IMR-90 (cell line): Measurements from ENCODE around the gene PLXNA4. TPM values are rescaled to one million over a fixed set of nuclear protein-coding genes. Genes with fewer than 3 reads are reported as not detected.

Experiments
- ATAC-seq: fragments of 200-7000 bp; cut with Tn5 transposase; 2 replicates; pipeline ENCODE4 v1.9.1; 2020; ENCODE audit warnings: low read depth, mild to moderate bottlenecking, moderate library complexity
- BruUV-seq: library from RNA; stranded (reverse); fragments of 400-500 nt; replicated peaks from 2 replicates; lab custom pipeline; 2021; lab: Mats Ljungman, UMichigan
- CTCF ChIA-PET: fragments of 300-600 bp; formaldehyde crosslinking; extraction: SDS; loops from one replicate; lab custom pipeline; 2021; ENCODE audit warnings: antibody characterized with exemption; lab: Yijun Ruan, JAX
- POLR2A ChIA-PET: fragments of 300-600 bp; sonication (Branson Sonifier 250); formaldehyde crosslinking; loops from one replicate; lab custom pipeline; 2022; ENCODE audit warnings: antibody characterized with exemption; ENCODE audit not compliant: unreplicated experiment; lab: Charles Lee
- DNase-seq: peaks from one replicate; pipeline ENCODE4 v3.0.0; 2013
- H2AFZ ChIP-seq: replicated peaks from 2 replicates; pipeline ENCODE3; 2013; ENCODE audit warnings: low read length, mild to moderate bottlenecking; ENCODE audit not compliant: poor library complexity
- H2AK5ac ChIP-seq: 2 replicates; pipeline ENCODE4 v1.6.1; 2013; ENCODE audit warnings: low read depth, low read length, inconsistent platforms
- H2AK9ac ChIP-seq: replicated peaks from 2 replicates; pipeline ENCODE3; 2013; ENCODE audit warnings: mild to moderate bottlenecking, low read depth, low read length, moderate library complexity; ENCODE audit not compliant: poor library complexity
- H2BK120ac ChIP-seq: 2 replicates; pipeline ENCODE4 v1.6.1; 2013; ENCODE audit warnings: low read depth, low read length, inconsistent platforms
- H2BK15ac ChIP-seq: 3 replicates; pipeline ENCODE4 v1.6.1; 2013; ENCODE audit warnings: low read depth, low read length, inconsistent platforms
- H2BK20ac ChIP-seq: 2 replicates; pipeline ENCODE4 v1.6.1; 2013; ENCODE audit warnings: low read depth, mild to moderate bottlenecking, inconsistent platforms, low read length, moderate library complexity
- H2BK5ac ChIP-seq: 2 replicates; pipeline ENCODE4 v1.6.1; 2013; ENCODE audit warnings: mild to moderate bottlenecking, low read depth, low read length, inconsistent platforms; ENCODE audit not compliant: poor library complexity, severe bottlenecking
- H3K14ac ChIP-seq: replicated peaks from 2 replicates; pipeline ENCODE4 v1.6.1; 2013; ENCODE audit warnings: low read depth, low read length, inconsistent platforms
- H3K18ac ChIP-seq: 2 replicates; pipeline ENCODE4 v1.6.1; 2013; ENCODE audit warnings: low read depth, low read length, control low read depth
- H3K23ac ChIP-seq: 2 replicates; pipeline ENCODE4 v1.6.1; 2013; ENCODE audit warnings: low read depth, low read length, inconsistent platforms
- H3K27ac ChIP-seq: 2 replicates; pipeline ENCODE4 v1.5.1; 2013; ENCODE audit warnings: mild to moderate bottlenecking, control low read depth, low read length; ENCODE audit not compliant: insufficient read depth
- H3K27me3 ChIP-seq: 2 replicates; pipeline ENCODE4 v1.6.1; 2013; ENCODE audit warnings: low read length; ENCODE audit not compliant: control insufficient read depth, insufficient read depth
- H3K36me3 ChIP-seq: 2 replicates; pipeline ENCODE4 v1.6.1; 2013; ENCODE audit warnings: low read length, mixed read lengths; ENCODE audit not compliant: control insufficient read depth, insufficient read depth
- H3K4ac ChIP-seq: 2 replicates; pipeline ENCODE4 v1.6.1; 2013; ENCODE audit warnings: low read depth, low read length, inconsistent platforms
- H3K4me1 ChIP-seq: 2 replicates; pipeline ENCODE4 v1.6.1; 2013; ENCODE audit warnings: low read length, mixed read lengths; ENCODE audit not compliant: control insufficient read depth, insufficient read depth
- H3K4me2 ChIP-seq: 2 replicates; pipeline ENCODE4 v1.6.1; 2013; ENCODE audit warnings: low read depth, mild to moderate bottlenecking, control low read depth, low read length, moderate library complexity
- H3K4me3 ChIP-seq: 2 replicates; pipeline ENCODE4 v1.5.1; 2013; ENCODE audit warnings: low read depth, mild to moderate bottlenecking, control low read depth, low read length, moderate library complexity; ENCODE audit not compliant: insufficient read depth
- H3K56ac ChIP-seq: 2 replicates; pipeline ENCODE4 v1.6.1; 2013; ENCODE audit warnings: low read length, inconsistent platforms; ENCODE audit not compliant: insufficient read depth; ENCODE audit errors: extremely low read depth
- H3K79me1 ChIP-seq, 2 experiments: 2 replicates each; pipeline ENCODE4 v1.6.1; 2013; ENCODE audit warnings: low read length in 2 of 2, inconsistent platforms in 1 of 2, low read depth in 1 of 2
- H3K9ac ChIP-seq: 2 replicates; pipeline ENCODE4 v1.6.1; 2013; ENCODE audit warnings: low read depth, low read length, control low read depth
- H3K9me1 ChIP-seq: 2 replicates; pipeline ENCODE4 v1.6.1; 2013; ENCODE audit warnings: low read length, inconsistent platforms; ENCODE audit not compliant: insufficient read depth
- H3K9me3 ChIP-seq: 2 replicates; pipeline ENCODE4 v1.6.1; 2013; ENCODE audit warnings: low read length; ENCODE audit not compliant: control insufficient read depth, insufficient read depth
- H4K20me1 ChIP-seq: 2 replicates; pipeline ENCODE4 v1.6.1; 2013; ENCODE audit warnings: low read length, inconsistent platforms; ENCODE audit not compliant: insufficient read depth
- H4K5ac ChIP-seq: 2 replicates; pipeline ENCODE4 v1.6.1; 2013; ENCODE audit warnings: mild to moderate bottlenecking, low read depth, low read length, control low read depth
- H4K8ac ChIP-seq, 2 experiments: 2 replicates each; pipeline ENCODE4 v1.6.1; 2013; ENCODE audit warnings: low read depth in 2 of 2, low read length in 2 of 2, control low read depth in 1 of 2, inconsistent platforms in 1 of 2
- H4K91ac ChIP-seq: 2 replicates; pipeline ENCODE4 v1.6.1; 2013; ENCODE audit warnings: low read depth, low read length, inconsistent platforms; ENCODE audit not compliant: insufficient read depth
- BHLHE40 ChIP-seq: fragments of 150-350 bp; IDR thresholded peaks from 2 replicates; pipeline ENCODE4 v1.6.1; 2016; ENCODE audit warnings: mild to moderate bottlenecking, low read depth, low read length
- CEBPB ChIP-seq: IDR thresholded peaks from 2 replicates; pipeline ENCODE4 v1.6.1; 2012; ENCODE audit warnings: low read depth, low read length, improper control_type of control experiment
- FOS ChIP-seq: fragments of 150-350 bp; IDR thresholded peaks from 2 replicates; pipeline ENCODE4 v1.6.1; 2016; ENCODE audit warnings: low read depth, low read length
- MAZ ChIP-seq: IDR thresholded peaks from 2 replicates; pipeline ENCODE4 v1.6.1; 2012; ENCODE audit warnings: low read depth, mild to moderate bottlenecking, low read length, improper control_type of control experiment, moderate library complexity, borderline replicate concordance
- MXI1 ChIP-seq: IDR thresholded peaks from 2 replicates; pipeline ENCODE4 v1.6.1; 2012; ENCODE audit warnings: low read depth, mild to moderate bottlenecking, low read length, moderate library complexity, borderline replicate concordance
- POLR2A ChIP-seq: IDR thresholded peaks from 2 replicates; pipeline ENCODE4 v1.6.1; 2012; ENCODE audit warnings: mild to moderate bottlenecking, low read depth, low read length
- RAD21 ChIP-seq: IDR thresholded peaks from 2 replicates; pipeline ENCODE4 v1.6.1; 2012; ENCODE audit warnings: low read length, improper control_type of control experiment
- RCOR1 ChIP-seq: IDR thresholded peaks from 2 replicates; pipeline ENCODE4 v1.6.1; 2012; ENCODE audit warnings: mild to moderate bottlenecking, low read length, improper control_type of control experiment; ENCODE audit not compliant: insufficient replicate concordance
- RFX5 ChIP-seq: IDR thresholded peaks from 2 replicates; pipeline ENCODE4 v1.8.0; 2012; ENCODE audit warnings: low read depth, mild to moderate bottlenecking, low read length, moderate library complexity
- WGBS, 2 experiments: methylation state at CpG; one replicate each; pipeline versions ENCODE4 v1.1.5 to v1.1.7; 2013; ENCODE audit warnings: missing lambda C conversion rate in 2 of 2; ENCODE audit not compliant: insufficient read length in 1 of 2; ENCODE audit errors: extremely low coverage in 2 of 2; 5-methylcytosine and 5-hydroxymethylcytosine counted together
- dilution Hi-C: fragments of 300-500 bp; cut with HindIII; formaldehyde crosslinking; loops from one replicate; pipeline ENCODE4 v1.14.3; 2018; ENCODE audit warnings: low sequenced_read_pairs; ENCODE audit not compliant: unreplicated experiment
- in situ Hi-C: fragments of 300-500 bp; cut with MboI; formaldehyde crosslinking; loops from 3 replicates; pipeline ENCODE4 v1.14.3; 2019; ENCODE audit warnings: low sequenced_read_pairs, inconsistent platforms, mixed read lengths
- intact Hi-C: fragments of 100-400 bp; cut with micrococcal nuclease; formaldehyde crosslinking; loops from 2 replicates; pipeline ENCODE4 v1.10.0; 2022
- polyA plus RNA-seq, 3 experiments: library from polyadenylated mRNA; depleted of rRNA; stranded (reverse); fragments of >200 nt; gene quantifications; 2 replicates each; pipeline ENCODE4 v1.2.3, GENCODE V29; 2012; ENCODE audit warnings: low replicate concordance in 1 of 3
- total RNA-seq: library from RNA; depleted of rRNA; stranded (reverse); fragments of >200 nt; gene quantifications from 2 replicates; pipeline ENCODE4 v1.2.3, GENCODE V29; 2012
- TF ChIP-seq, protein P1 (sequence below): conservative IDR thresholded peaks from 2 replicates; pipeline ENCODE4 v1.5.1; 2012; ENCODE audit warnings: mild to moderate bottlenecking, low read depth, low read length, improper control_type of control experiment
- TF ChIP-seq, protein P2 (sequence below): fragments of 150-350 bp; IDR thresholded peaks from 2 replicates; pipeline ENCODE4 v1.6.1; 2016; ENCODE audit warnings: low read depth, mild to moderate bottlenecking, low read length, moderate library complexity, borderline replicate concordance

PLXNA4 gene
- total and polyA plus RNA-seq, 2 of the 4 experiments (the other 2 are of a cell fraction), result under 0.01 TPM

DNA sequence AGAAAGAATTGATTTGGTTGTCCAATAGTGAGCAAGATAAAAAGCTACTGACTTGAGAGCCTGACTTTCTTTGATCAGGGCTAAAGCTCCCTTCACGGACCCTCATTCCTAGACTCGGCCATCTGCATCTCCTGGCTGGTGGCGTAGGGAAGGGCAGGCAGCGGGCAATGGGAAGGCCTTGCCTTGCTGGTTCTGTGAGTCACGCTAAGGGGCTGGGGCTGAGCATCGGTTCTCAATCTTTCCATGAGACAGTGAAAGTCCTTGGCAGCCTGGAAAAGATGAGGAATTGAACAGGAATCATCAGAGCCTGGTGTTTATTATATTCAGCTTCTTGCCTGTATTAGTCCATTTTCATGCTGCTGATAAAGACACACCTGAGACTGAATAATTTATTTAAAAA is 475.3 kb downstream of the PLXNA4 start:
- DNase-seq, result no peak

More for the DNA sequence above, 475.3 kb downstream of the PLXNA4 start:
- Histone ChIP-seq H3K4me3 (no peak overlapping the region), H2BK120ac (no peak overlapping the region), H2BK5ac (no peak overlapping the region), H3K56ac (no peak overlapping the region), H3K4me1 (no peaks in the 10 kb centered on the region), H2AFZ (no peak overlapping the region), H3K27ac (no peak overlapping the region), H3K27me3 (peaks cover 1% of the 10 kb centered on the region; the same call in 1 of the 2 replicates), H3K4ac (no peak overlapping the region), H4K20me1 (no peaks in the 10 kb centered on the region), H2AK9ac (no peak overlapping the region), H3K14ac (no peak overlapping the region), H3K9me1 (no peaks in the 10 kb centered on the region), H4K8ac (no peak overlapping the region), H2BK15ac (no peak overlapping the region), H3K79me1 (no peaks in the 10 kb centered on the region), H4K91ac (no peak overlapping the region), H3K4me2 (no peak overlapping the region), H3K23ac (no peak overlapping the region), H3K9me3 (no peaks in the 10 kb centered on the region), H3K9ac (no peak overlapping the region), H4K5ac (no peak overlapping the region), H2BK20ac (no peak overlapping the region), H2AK5ac (no peak overlapping the region), H3K36me3 (no peaks in the 10 kb centered on the region), H3K18ac (no peak overlapping the region)
- ChIA-PET POLR2A (no interaction called here), CTCF (interaction anchor here (0.6 kb wide), 1 partner anchor 18 kb away, joined by 3 read pairs; no protein-coding TSS in a partner anchor)
- no TSS peak for BruUV-seq
- intact Hi-C loops, result no loop called here
- in situ Hi-C loops, result no loop called here
- dilution Hi-C loops, result no loop called here
- ATAC-seq, result no peak
- no peak for TF ChIP-seq RAD21
- no peak for TF ChIP-seq MAZ
- TF ChIP-seq BHLHE40, result no peak
- no peak for TF ChIP-seq RCOR1
- TF ChIP-seq RFX5, result no peak
- no peak for TF ChIP-seq POLR2A
- no peak for TF ChIP-seq FOS
- TF ChIP-seq CEBPB, result no peak
- TF ChIP-seq, protein P1, sequence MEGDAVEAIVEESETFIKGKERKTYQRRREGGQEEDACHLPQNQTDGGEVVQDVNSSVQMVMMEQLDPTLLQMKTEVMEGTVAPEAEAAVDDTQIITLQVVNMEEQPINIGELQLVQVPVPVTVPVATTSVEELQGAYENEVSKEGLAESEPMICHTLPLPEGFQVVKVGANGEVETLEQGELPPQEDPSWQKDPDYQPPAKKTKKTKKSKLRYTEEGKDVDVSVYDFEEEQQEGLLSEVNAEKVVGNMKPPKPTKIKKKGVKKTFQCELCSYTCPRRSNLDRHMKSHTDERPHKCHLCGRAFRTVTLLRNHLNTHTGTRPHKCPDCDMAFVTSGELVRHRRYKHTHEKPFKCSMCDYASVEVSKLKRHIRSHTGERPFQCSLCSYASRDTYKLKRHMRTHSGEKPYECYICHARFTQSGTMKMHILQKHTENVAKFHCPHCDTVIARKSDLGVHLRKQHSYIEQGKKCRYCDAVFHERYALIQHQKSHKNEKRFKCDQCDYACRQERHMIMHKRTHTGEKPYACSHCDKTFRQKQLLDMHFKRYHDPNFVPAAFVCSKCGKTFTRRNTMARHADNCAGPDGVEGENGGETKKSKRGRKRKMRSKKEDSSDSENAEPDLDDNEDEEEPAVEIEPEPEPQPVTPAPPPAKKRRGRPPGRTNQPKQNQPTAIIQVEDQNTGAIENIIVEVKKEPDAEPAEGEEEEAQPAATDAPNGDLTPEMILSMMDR, result no peak
- TF ChIP-seq, protein P2, sequence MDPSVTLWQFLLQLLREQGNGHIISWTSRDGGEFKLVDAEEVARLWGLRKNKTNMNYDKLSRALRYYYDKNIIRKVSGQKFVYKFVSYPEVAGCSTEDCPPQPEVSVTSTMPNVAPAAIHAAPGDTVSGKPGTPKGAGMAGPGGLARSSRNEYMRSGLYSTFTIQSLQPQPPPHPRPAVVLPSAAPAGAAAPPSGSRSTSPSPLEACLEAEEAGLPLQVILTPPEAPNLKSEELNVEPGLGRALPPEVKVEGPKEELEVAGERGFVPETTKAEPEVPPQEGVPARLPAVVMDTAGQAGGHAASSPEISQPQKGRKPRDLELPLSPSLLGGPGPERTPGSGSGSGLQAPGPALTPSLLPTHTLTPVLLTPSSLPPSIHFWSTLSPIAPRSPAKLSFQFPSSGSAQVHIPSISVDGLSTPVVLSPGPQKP, result no peak
- TF ChIP-seq MXI1, result no peak
- 60% methylated on average over 1 of the region's 6 CpGs; no CpG with 5 or more reads in 1 of the 2 experiments for WGBS, 2 experiments
